Astrocyte (in vitro differentiated cells and primary cell): Measurements from ENCODE around the gene NUBP2.

Experiments
- EZH2 ChIP-seq: IDR thresholded peaks from 2 replicates; pipeline ENCODE4 v1.6.1; 2012; ENCODE audit warnings: mild to moderate bottlenecking, low read length, inconsistent platforms; ENCODE audit not compliant: insufficient read depth
- TF ChIP-seq, protein P1 (sequence below): IDR thresholded peaks from 2 replicates; pipeline ENCODE4 v1.5.1; 2011; ENCODE audit warnings: low read depth, mild to moderate bottlenecking, inconsistent platforms, low read length, moderate library complexity; ENCODE audit not compliant: insufficient read depth

DNA sequence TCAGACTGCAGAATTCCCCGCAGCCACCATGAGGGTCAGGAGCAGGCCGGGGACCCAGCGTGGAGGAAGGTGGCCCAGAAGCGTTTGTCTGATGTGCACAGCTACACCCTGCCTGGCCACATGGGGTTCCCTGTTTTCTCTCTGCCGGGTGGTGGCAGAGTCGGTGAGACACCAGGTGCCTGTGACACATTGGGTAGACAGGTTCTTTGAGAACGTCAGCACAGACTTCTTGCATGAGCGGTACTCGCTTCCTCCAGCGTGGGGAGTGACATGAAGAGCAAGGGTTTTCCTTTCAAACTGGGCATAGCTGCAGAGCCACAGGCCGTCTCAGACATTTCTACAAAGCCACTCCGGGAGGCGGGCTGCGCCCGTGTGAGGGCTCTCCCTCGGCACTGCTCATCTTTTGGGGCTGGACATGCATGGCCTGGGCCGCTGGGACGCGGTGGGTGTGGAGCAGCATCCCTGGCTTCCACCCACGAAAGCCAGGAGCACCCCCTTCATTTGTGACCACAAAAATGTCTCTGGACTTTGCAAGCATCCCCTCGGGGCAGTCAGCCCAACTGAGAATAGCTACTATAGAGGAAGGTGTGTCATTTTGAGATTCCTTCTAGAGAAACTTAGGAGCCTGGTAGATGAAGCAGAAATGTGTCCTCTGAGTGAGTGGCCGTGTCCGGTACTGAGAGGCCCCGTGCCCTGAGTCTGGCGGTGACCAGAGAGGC lies 37.4 kb upstream of the NUBP2 start:
- TF ChIP-seq, protein P1, sequence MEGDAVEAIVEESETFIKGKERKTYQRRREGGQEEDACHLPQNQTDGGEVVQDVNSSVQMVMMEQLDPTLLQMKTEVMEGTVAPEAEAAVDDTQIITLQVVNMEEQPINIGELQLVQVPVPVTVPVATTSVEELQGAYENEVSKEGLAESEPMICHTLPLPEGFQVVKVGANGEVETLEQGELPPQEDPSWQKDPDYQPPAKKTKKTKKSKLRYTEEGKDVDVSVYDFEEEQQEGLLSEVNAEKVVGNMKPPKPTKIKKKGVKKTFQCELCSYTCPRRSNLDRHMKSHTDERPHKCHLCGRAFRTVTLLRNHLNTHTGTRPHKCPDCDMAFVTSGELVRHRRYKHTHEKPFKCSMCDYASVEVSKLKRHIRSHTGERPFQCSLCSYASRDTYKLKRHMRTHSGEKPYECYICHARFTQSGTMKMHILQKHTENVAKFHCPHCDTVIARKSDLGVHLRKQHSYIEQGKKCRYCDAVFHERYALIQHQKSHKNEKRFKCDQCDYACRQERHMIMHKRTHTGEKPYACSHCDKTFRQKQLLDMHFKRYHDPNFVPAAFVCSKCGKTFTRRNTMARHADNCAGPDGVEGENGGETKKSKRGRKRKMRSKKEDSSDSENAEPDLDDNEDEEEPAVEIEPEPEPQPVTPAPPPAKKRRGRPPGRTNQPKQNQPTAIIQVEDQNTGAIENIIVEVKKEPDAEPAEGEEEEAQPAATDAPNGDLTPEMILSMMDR, result peak; percentile 14
- no peak for TF ChIP-seq EZH2
